ENCODE data around the gene HSF2BP.

Gene HSF2BP

DNA sequence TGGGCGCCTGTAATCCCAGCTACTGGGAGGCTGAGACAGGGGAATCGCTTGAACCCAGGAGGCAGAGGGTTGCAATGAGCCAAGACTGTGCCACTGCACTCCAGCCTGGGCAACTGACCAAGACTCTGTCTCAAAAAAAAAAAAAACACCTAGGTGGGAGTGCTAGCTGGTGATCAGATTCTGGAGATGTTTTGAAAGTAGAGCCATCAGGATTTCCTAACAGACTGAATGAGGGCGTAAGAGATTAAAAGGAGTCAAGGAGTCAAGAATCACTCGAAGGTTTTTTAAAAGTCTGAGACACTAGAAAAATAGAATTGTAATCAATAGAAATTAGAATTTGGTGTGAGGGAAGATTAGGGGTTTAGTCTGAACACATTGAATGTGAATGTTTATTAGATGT is 73.8 kb downstream of the HSF2BP start:
- Histone ChIP-seq H3K27ac (replicated peaks) (no peak overlapping the region), H3K27me3 (ENCODE audit: insufficient read depth, poor library complexity, severe bottlenecking) (no peaks in the 10 kb centered on the region), H3K4me3 (replicated peaks; ENCODE audit: insufficient read depth, low read length) (no peak overlapping the region)
- TF ChIP-seq POLR2AphosphoS5 (IDR thresholded peaks at IDR 0.05; ENCODE audit: low read depth): no peak
- no peak for TF ChIP-seq SPI1 (IDR thresholded peaks at IDR 0.05; ENCODE audit: borderline replicate concordance, low read depth)
- TF ChIP-seq, protein P1, sequence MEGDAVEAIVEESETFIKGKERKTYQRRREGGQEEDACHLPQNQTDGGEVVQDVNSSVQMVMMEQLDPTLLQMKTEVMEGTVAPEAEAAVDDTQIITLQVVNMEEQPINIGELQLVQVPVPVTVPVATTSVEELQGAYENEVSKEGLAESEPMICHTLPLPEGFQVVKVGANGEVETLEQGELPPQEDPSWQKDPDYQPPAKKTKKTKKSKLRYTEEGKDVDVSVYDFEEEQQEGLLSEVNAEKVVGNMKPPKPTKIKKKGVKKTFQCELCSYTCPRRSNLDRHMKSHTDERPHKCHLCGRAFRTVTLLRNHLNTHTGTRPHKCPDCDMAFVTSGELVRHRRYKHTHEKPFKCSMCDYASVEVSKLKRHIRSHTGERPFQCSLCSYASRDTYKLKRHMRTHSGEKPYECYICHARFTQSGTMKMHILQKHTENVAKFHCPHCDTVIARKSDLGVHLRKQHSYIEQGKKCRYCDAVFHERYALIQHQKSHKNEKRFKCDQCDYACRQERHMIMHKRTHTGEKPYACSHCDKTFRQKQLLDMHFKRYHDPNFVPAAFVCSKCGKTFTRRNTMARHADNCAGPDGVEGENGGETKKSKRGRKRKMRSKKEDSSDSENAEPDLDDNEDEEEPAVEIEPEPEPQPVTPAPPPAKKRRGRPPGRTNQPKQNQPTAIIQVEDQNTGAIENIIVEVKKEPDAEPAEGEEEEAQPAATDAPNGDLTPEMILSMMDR (IDR thresholded peaks at IDR 0.05; ENCODE audit: insufficient read depth, low read length): no peak
- no peak for TF ChIP-seq REST (IDR thresholded peaks at IDR 0.05; ENCODE audit: insufficient replicate concordance, low read depth)
- no peak for DNase-seq (ENCODE audit: low read depth in 1 of 2, low spot score in 1 of 2)

GRCh38 chr21:43581453-43581852 is 77.8 kb downstream of the HSF2BP start:
- TF ChIP-seq, protein P1 (IDR thresholded peaks at IDR 0.05; ENCODE audit: insufficient read depth, low read length): no peak
- TF ChIP-seq REST (IDR thresholded peaks at IDR 0.05; ENCODE audit: insufficient replicate concordance, low read depth): no peak
- no peak for TF ChIP-seq SPI1 (IDR thresholded peaks at IDR 0.05; ENCODE audit: borderline replicate concordance, low read depth)
- no peak for TF ChIP-seq POLR2AphosphoS5 (IDR thresholded peaks at IDR 0.05; ENCODE audit: low read depth)
- TF ChIP-seq GABPA (IDR thresholded peaks at IDR 0.05; ENCODE audit: low read depth): no peak

DNA sequence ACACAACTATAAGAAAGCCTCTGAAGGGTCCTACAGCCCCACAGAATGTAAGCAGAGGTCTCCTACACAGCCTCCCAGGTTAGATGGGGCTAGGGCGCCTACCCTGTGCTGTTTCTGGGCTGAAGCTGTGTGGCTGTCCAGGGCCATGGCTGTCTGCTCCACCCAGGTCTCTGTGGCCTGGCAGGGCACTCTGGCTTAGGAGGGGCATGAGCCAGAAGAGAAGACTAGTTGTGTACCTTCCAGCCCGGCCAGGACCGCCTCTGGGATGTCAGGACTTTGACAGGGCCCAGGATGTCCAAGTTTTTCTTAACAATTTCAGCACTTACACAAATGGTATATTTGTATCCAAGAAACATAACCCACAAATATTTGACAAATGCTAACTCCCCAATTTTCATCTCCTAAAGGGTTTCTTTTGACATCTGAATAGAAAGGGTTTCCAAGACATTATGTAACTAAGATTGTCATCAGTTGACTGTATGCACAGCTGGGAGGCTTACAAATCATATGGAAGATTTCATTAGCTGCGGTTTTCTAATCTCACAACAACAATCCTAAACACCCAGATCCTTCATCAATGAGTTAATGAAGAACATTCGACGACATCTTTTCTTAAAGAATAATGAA is 80.5 kb downstream of the HSF2BP start:
- no peak for DNase-seq (ENCODE audit: low read depth in 1 of 2, low spot score in 1 of 2)
- no peak overlapping the region for H3K4me3 ChIP-seq (replicated peaks; ENCODE audit: insufficient read depth, low read length)
- TF ChIP-seq, protein P1 (IDR thresholded peaks at IDR 0.05; ENCODE audit: insufficient read depth, low read length): no peak
- TF ChIP-seq SPI1 (IDR thresholded peaks at IDR 0.05; ENCODE audit: borderline replicate concordance, low read depth): no peak
- TF ChIP-seq POLR2AphosphoS5 (IDR thresholded peaks at IDR 0.05; ENCODE audit: low read depth): no peak
- no peak for TF ChIP-seq REST (IDR thresholded peaks at IDR 0.05; ENCODE audit: insufficient replicate concordance, low read depth)
- TF ChIP-seq GABPA (IDR thresholded peaks at IDR 0.05; ENCODE audit: low read depth): no peak
- no peaks in the 10 kb centered on the region for H3K27me3 ChIP-seq (ENCODE audit: insufficient read depth, poor library complexity, severe bottlenecking)
- H3K27ac ChIP-seq (replicated peaks): no peak overlapping the region

More at GRCh38 chr21:43581453-43581852, 77.8 kb downstream of the HSF2BP start:
- DNase-seq (ENCODE audit: low read depth in 1 of 2, low spot score in 1 of 2): no peak
- H3K27me3 ChIP-seq (ENCODE audit: insufficient read depth, poor library complexity, severe bottlenecking): no peaks in the 10 kb centered on the region
- no peak overlapping the region for H3K4me3 ChIP-seq (replicated peaks; ENCODE audit: insufficient read depth, low read length)
- H3K27ac ChIP-seq (replicated peaks): no peak overlapping the region

Data from HL-60 (cell line).